Measurements from ENCODE around the gene VDAC1.
"Not testable (repeated sequence)": the region's sequence is repeated elsewhere in the genome, so short reads cannot be mapped to it uniquely, and the experiment has no call there.

Gene VDAC1

DNA sequence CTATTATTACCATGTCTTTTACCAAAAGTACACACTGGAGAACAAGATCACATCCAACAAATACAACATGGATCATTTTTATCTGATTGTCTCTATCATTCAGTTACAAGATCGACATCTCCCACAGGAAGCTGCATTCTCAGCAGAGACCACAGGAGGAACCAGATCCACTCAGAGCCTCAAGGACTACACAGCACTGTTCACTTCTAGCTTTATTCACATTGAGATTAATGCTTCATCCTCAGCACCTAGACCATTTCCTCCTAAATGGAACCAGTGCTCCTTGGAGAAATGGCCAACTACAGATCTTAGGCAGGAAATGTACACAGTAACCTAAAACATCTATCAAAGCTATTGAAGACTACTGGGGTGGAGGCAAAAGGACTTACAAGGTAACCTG, 23.1 kb downstream of the VDAC1 start:
- Mint-ChIP-seq H3K4me3 (no peak overlapping the region), H3K36me3 (ENCODE audit: low read depth) (peaks cover 57% of the 10 kb centered on the region), H3K27me3 (ENCODE audit: low read depth) (no peaks in the 10 kb centered on the region), H3K4me1 (peaks cover 34% of the 10 kb centered on the region), H3K27ac (no peak overlapping the region), H3K9me3 (no peaks in the 10 kb centered on the region)
- TF ChIP-seq, protein P1, sequence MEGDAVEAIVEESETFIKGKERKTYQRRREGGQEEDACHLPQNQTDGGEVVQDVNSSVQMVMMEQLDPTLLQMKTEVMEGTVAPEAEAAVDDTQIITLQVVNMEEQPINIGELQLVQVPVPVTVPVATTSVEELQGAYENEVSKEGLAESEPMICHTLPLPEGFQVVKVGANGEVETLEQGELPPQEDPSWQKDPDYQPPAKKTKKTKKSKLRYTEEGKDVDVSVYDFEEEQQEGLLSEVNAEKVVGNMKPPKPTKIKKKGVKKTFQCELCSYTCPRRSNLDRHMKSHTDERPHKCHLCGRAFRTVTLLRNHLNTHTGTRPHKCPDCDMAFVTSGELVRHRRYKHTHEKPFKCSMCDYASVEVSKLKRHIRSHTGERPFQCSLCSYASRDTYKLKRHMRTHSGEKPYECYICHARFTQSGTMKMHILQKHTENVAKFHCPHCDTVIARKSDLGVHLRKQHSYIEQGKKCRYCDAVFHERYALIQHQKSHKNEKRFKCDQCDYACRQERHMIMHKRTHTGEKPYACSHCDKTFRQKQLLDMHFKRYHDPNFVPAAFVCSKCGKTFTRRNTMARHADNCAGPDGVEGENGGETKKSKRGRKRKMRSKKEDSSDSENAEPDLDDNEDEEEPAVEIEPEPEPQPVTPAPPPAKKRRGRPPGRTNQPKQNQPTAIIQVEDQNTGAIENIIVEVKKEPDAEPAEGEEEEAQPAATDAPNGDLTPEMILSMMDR (IDR thresholded peaks at IDR 0.05; ENCODE audit: unreplicated experiment in 3 of 3) = no peak

DNA sequence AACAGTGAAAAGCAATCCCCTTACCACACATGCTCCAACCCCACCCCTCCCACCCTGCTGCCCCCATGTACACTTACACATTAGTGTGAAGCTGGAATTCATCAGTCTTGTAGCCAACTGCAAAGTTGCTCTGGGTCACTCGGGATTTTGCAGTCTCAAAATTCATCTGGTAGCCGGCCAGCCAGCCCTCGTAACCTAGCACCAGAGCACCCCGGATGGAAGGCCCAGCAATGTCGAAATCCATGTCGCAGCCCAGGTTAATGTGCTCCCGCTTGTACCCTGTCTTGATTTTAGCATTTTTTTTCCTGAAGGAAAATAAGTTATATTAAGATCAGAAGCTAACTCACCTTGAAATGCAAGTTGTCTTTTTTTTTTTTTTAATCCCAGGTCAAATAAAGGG, 24.1 kb downstream of the VDAC1 start:
- H3K9me3 Mint-ChIP-seq = no peaks in the 10 kb centered on the region
- H3K27ac Mint-ChIP-seq = peak overlapping the region in 1 of 3 experiments; percentile 50
- H3K4me1 Mint-ChIP-seq = peaks cover 33% of the 10 kb centered on the region
- no peaks in the 10 kb centered on the region for H3K27me3 Mint-ChIP-seq (ENCODE audit: low read depth)
- peaks cover 53% of the 10 kb centered on the region for H3K36me3 Mint-ChIP-seq (ENCODE audit: low read depth)
- no peak overlapping the region for H3K4me3 Mint-ChIP-seq
- TF ChIP-seq, protein P1 (IDR thresholded peaks at IDR 0.05; ENCODE audit: unreplicated experiment in 3 of 3) = no peak

DNA sequence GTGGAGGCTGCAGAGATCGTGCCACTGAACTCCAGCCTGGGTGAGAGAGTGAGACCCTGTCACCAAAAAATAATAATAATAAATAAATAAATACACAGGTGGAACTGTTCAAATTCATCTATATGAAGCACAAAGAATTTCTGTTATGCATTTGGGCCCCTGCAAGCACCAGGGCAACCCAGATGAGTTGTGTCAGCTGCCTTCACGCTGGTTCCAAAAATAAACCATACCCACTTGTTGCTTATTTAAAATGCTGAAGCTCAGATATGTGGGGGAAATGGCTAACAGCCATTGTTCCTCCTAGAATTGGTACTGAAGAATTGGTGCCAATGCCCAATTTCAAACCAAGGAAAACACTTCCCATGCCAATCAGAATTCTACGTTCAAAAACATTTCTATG, 25.8 kb downstream of the VDAC1 start:
- H3K4me1 Mint-ChIP-seq = peaks cover 29% of the 10 kb centered on the region
- no peaks in the 10 kb centered on the region for H3K9me3 Mint-ChIP-seq
- TF ChIP-seq, protein P1 (IDR thresholded peaks at IDR 0.05; ENCODE audit: unreplicated experiment in 3 of 3) = no peak
- H3K27me3 Mint-ChIP-seq (ENCODE audit: low read depth) = no peaks in the 10 kb centered on the region
- H3K27ac Mint-ChIP-seq = no peak overlapping the region
- H3K36me3 Mint-ChIP-seq (ENCODE audit: low read depth) = peaks cover 45% of the 10 kb centered on the region
- H3K4me3 Mint-ChIP-seq = no peak overlapping the region

DNA sequence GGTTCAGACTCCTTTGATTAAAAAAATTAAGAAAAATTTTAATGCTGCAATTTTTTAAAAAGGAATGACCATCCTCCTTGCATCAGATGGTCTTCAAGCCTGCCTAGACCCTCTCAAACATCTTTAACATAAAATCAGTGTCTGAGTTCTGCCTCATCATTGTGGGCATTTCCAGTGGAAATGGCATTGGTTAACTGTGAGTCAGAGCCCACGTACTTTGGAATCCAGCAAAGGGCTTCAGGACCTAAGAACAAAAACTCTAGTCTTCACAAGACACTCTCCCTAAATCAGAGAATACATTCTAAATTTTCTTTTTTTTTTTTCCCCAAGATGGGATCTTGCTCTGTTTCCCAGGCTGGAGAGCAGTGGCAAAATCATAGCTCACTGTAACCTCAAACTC, 26.9 kb downstream of the VDAC1 start:
- TF ChIP-seq, protein P1 (IDR thresholded peaks at IDR 0.05; ENCODE audit: unreplicated experiment in 3 of 3) = no peak
- H3K4me3 Mint-ChIP-seq = no peak overlapping the region
- H3K27me3 Mint-ChIP-seq (ENCODE audit: low read depth) = no peaks in the 10 kb centered on the region
- H3K9me3 Mint-ChIP-seq = no peaks in the 10 kb centered on the region
- H3K4me1 Mint-ChIP-seq = peaks cover 29% of the 10 kb centered on the region
- peak overlapping the region in 1 of 3 experiments; percentile 47 for H3K27ac Mint-ChIP-seq
- H3K36me3 Mint-ChIP-seq (ENCODE audit: low read depth) = peaks cover 47% of the 10 kb centered on the region

DNA sequence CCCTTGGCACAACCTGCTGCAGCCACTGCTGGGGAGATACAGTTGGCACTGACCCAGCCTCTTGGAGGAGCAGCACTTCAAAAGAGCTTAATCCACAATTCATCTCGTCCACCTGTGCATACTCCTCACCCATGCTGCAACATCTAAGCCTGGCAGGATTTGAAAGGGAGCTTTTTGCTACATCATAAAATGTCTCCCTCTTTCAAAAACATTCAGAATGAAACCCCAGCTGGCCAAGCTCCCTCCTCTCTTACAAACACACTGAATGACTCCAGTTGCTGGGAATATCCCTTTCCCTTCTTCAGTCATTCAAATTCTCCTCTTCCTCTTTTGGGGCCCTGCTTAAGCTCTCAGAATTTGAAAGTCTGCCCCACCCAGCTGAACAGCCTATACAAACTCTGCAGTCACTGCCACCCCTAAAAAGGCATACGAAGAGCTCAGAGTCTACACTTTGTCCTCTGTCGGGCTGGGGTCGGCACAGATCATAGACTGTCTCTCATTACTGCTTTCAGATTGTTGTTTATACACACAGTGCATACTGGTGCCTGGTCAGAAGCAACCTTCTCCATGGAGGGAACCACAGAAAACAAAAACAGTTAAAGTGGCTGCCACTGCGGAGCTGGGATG, 27.5 kb downstream of the VDAC1 start:
- TF ChIP-seq, protein P1 (IDR thresholded peaks at IDR 0.05; ENCODE audit: unreplicated experiment in 3 of 3) = no peak
- Mint-ChIP-seq H3K36me3 (ENCODE audit: low read depth) (peaks cover 52% of the 10 kb centered on the region), H3K4me3 (no peak overlapping the region), H3K9me3 (no peaks in the 10 kb centered on the region), H3K4me1 (peaks cover 29% of the 10 kb centered on the region), H3K27ac (peak overlapping the region; percentile 47 to 76 (median 70)), H3K27me3 (ENCODE audit: low read depth) (no peaks in the 10 kb centered on the region)

DNA sequence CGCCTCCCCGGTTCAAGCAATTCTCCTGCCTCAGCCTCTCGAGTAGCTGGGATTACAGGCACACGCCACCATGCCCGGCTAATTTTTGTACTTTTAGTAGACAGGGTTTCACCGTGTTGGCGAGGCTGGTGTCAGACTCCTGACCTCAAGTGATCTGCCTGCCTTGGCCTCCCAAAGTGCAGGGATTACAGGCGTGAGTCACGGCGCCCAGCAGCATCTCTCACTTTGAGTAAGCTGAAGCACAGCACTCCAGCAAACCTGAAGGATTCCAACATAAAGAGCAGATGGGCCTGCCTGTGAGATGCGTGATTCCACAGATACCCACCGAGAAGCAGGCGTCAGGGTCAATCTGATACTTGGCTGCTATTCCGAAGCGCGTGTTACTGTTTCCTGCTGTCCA, 29.2 kb downstream of the VDAC1 start:
- H3K27me3 Mint-ChIP-seq (ENCODE audit: low read depth); H3K9me3 Mint-ChIP-seq; H3K27ac Mint-ChIP-seq; H3K4me3 Mint-ChIP-seq: not testable (repeated sequence)
- Mint-ChIP-seq H3K4me1 (peaks cover 24% of the 10 kb centered on the region), H3K36me3 (ENCODE audit: low read depth) (peaks cover 52% of the 10 kb centered on the region)
